Stimulated activated CD8-positive, alpha-beta memory T cell treated with anti-CD3 and anti-CD28 coated beads, Interleukin-7, amount 100 ng/mL, for 4 hours (primary cell): Measurements from ENCODE around the gene GRPEL1.

Experiments
- DNase-seq, 2 donors: peaks; one replicate each; pipeline ENCODE4 v3.0.0-alpha.2; 2020; ENCODE audit warnings: low read depth in 2 of 2

GRPEL1 gene

GRCh38 chr4:7023901-7024300, 44.0 kb downstream of the GRPEL1 start:
- DNase-seq = no peak

- DNase-seq = no peak
Measured at GRCh38 chr4:7023486-7023885, 44.4 kb downstream of the GRPEL1 start.

DNA sequence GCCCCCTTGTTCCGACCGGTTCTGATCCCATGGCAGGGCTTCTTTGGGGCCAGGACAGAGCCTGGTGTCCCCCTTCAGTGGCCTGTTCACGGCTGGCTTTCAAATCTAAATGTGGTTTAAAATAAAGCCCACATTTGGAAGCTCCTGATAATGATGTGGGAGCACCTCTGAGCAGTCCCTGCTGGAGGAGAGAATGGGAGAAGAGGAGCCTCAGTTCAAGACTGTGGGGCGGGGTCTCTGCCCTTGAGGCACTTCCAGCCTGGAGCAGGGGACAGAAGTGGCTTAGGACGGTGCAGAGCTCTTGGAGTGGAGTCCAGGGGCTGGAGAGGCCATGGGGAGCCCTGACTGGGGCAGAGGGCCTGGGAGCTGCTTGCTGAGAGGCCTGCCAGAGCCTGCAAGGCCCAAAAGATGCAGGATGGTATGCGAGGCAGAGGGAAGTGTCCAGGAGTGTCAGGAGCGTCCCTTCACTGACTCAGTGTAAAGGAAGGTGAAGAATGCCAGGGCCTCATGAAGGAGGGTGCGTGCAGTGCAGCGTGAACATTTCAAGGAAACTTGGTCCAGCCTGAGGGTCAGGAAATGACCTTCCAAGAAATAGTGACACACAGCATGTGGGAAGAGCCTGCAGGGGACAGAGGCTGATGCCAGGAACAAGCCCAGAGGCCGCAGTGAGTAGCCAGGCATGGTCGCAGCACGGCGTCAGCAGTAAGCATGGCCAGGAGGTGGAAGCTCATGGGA, 45.8 kb downstream of the GRPEL1 start:
- no peak for DNase-seq

- DNase-seq = no peak
Measured at GRCh38 chr4:7021355-7021754, 46.5 kb downstream of the GRPEL1 start.

DNA sequence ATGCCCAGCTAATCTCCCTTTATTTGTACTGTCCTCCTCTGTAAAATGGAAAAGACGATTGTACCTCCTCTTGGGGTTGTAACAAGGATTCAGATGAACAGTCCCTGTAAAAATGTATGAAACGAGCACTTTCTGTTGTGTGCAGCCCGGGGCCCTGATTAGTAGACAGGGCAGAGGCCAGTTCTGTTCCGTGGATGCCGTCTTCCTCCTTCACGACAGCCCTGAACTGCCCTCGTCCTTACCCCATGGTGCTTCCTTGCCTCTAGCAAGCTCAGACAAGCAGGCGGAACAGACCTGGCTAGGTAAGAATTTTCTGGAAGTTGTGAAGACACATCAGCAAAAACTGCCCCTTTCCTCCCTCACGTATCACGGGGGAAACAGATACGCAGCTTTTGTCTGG, 47.0 kb downstream of the GRPEL1 start:
- no peak for DNase-seq

GRCh38 chr4:7020290-7020689, 47.6 kb downstream of the GRPEL1 start:
- DNase-seq = no peak

DNA sequence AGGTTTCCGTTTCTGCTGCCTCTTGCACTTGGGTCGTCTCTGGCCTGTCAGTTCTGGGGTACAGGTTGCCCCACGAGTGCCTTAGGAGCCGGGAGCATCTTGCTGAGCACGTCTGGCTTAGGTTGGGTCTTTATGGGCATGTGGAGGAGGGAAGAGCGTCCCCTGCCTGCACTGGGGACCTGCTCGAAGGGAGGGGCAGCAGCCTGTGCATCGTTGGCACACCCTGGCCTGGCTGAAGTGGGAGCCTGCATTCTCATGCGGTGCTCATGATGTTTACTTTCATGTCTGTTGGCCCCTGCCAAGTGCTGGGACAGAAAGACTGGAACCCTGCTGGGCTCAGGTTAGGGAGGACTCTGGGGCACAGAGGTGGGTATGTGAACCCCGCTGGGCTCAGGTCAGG, 48.5 kb downstream of the GRPEL1 start:
- no peak for DNase-seq

DNA sequence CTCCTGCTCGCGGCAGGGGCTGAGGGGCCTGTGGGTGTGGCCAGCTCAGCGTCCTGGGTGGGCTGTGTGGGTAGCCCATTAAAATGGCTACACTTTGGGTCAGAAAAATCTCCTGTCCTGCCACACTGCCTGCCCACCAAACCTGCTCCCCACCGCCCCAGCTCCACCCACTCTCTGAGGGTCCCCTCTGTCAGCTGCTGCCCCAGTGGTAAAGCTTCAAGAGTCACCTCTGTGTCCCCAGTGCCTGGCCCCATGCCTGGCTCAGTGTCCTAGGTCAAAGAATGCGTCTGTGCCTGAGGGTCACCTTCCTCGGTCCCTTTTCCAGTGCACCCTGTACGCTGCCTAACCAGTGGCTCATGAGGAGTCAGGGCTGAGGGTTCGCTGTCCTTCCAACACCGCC, 49.6 kb downstream of the GRPEL1 start:
- DNase-seq = no peak

GRCh38 chr4:7017446-7018048, 50.3 kb downstream of the GRPEL1 start:
- no peak for DNase-seq

DNA sequence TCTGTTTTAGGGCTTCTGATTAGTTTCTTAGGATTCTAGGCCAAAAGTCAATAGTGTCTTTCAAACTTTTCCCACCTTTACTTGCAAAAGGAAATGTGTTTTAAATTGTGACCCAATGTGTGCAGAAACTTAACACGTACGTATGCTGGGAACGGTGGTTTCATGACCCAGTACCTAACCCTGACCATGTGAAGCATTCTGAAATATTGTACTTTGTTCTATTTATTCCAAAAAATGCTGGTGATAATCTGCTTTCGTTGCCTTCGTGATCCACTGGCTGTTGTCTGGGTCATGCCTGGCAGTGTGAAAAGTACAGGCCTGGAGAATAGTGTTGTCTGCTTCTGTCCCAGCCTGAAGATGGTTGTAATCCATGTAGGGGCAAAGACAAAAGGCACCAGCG, 51.4 kb downstream of the GRPEL1 start:
- no peak for DNase-seq

- DNase-seq = no peak
Measured at GRCh38 chr4:7016086-7016485, 51.8 kb downstream of the GRPEL1 start.

DNA sequence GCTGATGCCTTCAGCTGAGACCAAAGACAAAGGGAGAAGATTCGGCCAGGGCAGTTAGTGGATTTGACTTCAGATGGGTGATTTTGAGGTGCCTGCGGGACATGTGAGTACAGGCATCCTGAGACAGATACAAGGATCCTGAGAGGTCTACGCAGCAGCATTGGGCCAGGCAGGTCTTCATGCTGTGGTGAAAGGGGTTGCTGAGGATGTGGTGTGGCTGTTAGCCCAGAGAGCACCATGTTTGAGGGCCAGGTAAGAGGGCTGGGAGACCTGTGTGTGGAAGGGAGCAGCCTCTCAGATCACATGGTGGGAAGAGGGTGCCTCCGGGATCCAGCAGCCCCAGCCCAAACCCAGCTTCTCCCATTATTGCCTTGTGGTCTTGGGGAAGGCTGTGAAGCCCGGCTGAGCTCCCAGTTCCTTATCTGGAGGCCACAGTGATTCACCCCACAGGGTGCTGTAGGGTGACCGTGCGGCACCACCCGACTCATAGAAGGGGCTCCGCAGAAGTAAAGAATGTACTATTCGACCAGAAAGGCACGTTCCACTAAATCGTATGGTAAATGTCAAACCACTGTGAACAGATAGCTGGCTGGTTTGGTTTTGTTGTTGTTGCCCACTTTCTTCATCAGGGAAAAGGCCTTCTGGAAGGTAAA, 52.4 kb downstream of the GRPEL1 start:
- no peak for DNase-seq

DNA sequence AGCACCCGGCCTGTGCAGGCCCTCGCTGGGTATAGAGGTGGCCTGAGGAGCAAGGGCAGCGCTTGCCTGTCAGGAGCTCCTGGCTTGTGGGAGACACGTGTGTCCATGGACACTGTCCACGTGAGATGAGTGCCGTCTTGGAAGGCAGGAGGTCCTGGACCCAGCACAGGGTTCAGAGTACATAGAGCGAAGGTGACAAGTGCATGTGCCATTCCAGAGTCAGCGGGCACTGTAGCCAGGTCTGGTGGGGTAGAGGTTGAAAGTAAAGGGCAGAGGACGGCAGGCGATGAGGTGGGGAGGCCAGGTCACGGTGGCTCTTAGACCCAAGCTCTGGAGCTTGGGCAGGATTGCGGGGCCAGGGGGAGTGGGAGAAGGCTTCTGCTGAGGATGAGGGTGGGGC, 53.0 kb downstream of the GRPEL1 start:
- DNase-seq = no peak

GRCh38 chr4:7013175-7013574, 54.7 kb downstream of the GRPEL1 start:
- no peak for DNase-seq

DNA sequence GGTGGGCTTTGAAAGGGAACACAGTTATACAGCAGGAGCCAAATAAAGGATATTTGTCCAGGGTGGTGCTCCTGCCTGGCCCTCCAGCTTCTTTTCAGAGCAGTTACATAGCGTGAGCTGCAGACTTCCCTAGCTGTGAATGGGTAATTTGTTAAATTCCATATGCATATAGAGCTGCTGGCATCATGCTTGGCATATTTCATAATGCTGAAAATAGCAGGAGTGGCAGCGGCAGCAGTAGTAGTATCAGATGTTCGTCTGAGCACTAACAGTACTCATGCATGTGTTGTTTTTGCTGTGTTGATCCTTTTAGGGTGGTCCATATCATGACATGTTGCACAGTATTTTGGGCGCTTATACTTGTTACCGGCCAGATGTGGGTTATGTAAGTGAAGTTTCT, 58.3 kb downstream of the GRPEL1 start:
- no peak for DNase-seq
